ENCODE results near the gene RMRP. TPM values are rescaled to one million over a fixed set of nuclear protein-coding genes. Genes with fewer than 3 reads are reported as not detected.

Gene RMRP
- total and polyA plus RNA-seq, 2 donors (not counting 1 experiment from before 2014, with no cell fraction given), result 7,890 TPM; not detected in 1

GRCh38 chr9:35703906-35704672 is 46.3 kb upstream of the RMRP start:
- WGBS (ENCODE audit: insufficient coverage), result 98% methylated on average over 26 of the region's 26 CpGs
- no peak overlapping the region for H3K4me2 ChIP-seq (replicated peaks; ENCODE audit: low read depth, low read length, poor library complexity, severe bottlenecking)
- peaks cover 13% of the 10 kb centered on the region for H3K79me2 ChIP-seq (ENCODE audit: control insufficient read depth, insufficient read depth, low read length)
- no peaks in the 10 kb centered on the region for H3K9me3 ChIP-seq (ENCODE audit: control extremely low read depth in 1 of 3, control insufficient read depth in 2 of 3, insufficient read depth in 1 of 3, low read length in 2 of 3)
- Mint-ChIP-seq H3K27me3 (no peaks in the 10 kb centered on the region), H3K9me3 (ENCODE audit: insufficient read depth) (no peaks in the 10 kb centered on the region), H3K4me3 (no peak overlapping the region), H3K4me1 (no peaks in the 10 kb centered on the region), H3K27ac (no peak overlapping the region)
- intact Hi-C loops (cut with micrococcal nuclease), result no loop called here
- no peak for DNase-seq
- H3K4me3 ChIP-seq (ENCODE audit: control extremely low read depth in 1 of 5, extremely low read depth in 1 of 5, insufficient read depth in 1 of 5, low read depth in 2 of 5, low read length in 4 of 5), result no peak overlapping the region
- ATAC-seq (ENCODE audit: low read depth), result no peak
- POLR2A ChIA-PET, result no interaction called here
- no peak overlapping the region for H2AFZ ChIP-seq (ENCODE audit: insufficient read depth, low read depth, low read length, poor library complexity, severe bottlenecking)
- peaks cover 4 to 97% of the 10 kb centered on the region in 2 experiments for H3K36me3 ChIP-seq (replicated peaks in 1 of 2; ENCODE audit: control extremely low read depth in 1 of 2, control insufficient read depth in 1 of 2, extremely low read depth in 1 of 2, insufficient read depth in 2 of 2, low read length in 1 of 2)
- CTCF ChIA-PET, result interaction anchor here (20.4 kb wide), 1 partner anchor 9 kb away, joined by 195 read pairs; the partner anchor contains the start of gene TPM2
- H4K20me1 ChIP-seq (ENCODE audit: control insufficient read depth, insufficient read depth, low read length, poor library complexity, severe bottlenecking), result peaks cover 25% of the 10 kb centered on the region
- no peaks in the 10 kb centered on the region for H3K4me1 ChIP-seq (ENCODE audit: control insufficient read depth in 2 of 2, insufficient read depth in 2 of 2, low read length in 2 of 2)
- TF ChIP-seq, protein P1, sequence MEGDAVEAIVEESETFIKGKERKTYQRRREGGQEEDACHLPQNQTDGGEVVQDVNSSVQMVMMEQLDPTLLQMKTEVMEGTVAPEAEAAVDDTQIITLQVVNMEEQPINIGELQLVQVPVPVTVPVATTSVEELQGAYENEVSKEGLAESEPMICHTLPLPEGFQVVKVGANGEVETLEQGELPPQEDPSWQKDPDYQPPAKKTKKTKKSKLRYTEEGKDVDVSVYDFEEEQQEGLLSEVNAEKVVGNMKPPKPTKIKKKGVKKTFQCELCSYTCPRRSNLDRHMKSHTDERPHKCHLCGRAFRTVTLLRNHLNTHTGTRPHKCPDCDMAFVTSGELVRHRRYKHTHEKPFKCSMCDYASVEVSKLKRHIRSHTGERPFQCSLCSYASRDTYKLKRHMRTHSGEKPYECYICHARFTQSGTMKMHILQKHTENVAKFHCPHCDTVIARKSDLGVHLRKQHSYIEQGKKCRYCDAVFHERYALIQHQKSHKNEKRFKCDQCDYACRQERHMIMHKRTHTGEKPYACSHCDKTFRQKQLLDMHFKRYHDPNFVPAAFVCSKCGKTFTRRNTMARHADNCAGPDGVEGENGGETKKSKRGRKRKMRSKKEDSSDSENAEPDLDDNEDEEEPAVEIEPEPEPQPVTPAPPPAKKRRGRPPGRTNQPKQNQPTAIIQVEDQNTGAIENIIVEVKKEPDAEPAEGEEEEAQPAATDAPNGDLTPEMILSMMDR (IDR thresholded peaks at IDR 0.05), result no peak
- TF ChIP-seq EZH2 (IDR thresholded peaks at IDR 0.05; ENCODE audit: borderline replicate concordance, insufficient read depth, low read depth, low read length, poor library complexity, severe bottlenecking), result no peak
- no peaks in the 10 kb centered on the region for H3K27me3 ChIP-seq (replicated peaks in 1 of 4; ENCODE audit: control extremely low read depth in 1 of 4, control insufficient read depth in 3 of 4, insufficient read depth in 4 of 4, low read length in 3 of 4)
- no peak overlapping the region for H3K27ac ChIP-seq (ENCODE audit: low read length in 2 of 2)
- H3K9ac ChIP-seq (ENCODE audit: low read length), result no peak overlapping the region

DNA sequence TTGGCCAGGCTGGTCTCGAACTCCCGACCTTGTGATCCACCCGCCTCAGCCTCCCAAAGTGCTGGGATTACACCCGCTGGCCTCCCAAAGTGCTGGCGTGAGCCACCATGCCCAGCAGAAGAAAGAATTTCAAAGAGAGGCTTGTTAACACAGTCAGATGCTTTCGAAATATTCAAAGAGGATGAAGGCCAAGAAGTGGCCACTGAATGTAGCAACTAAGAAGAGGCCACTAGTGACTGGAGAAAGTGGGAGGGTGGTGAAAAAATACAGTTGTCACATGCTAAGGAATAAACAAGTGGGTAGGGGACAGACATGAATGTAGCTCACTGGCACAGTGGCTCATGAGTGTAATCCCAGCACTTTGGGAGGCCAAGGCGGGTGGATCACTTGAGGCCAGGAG is 44.9 kb upstream of the RMRP start:
- ChIA-PET CTCF (no interaction called here), POLR2A (no interaction called here)
- Histone ChIP-seq H3K4me2 (replicated peaks; ENCODE audit: low read depth, low read length, poor library complexity, severe bottlenecking) (no peak overlapping the region), H3K9me3 (ENCODE audit: control extremely low read depth in 1 of 3, control insufficient read depth in 2 of 3, insufficient read depth in 1 of 3, low read length in 2 of 3) (no peaks in the 10 kb centered on the region), H3K9ac (ENCODE audit: low read length) (no peak overlapping the region), H3K36me3 (replicated peaks in 1 of 2; ENCODE audit: control extremely low read depth in 1 of 2, control insufficient read depth in 1 of 2, extremely low read depth in 1 of 2, insufficient read depth in 2 of 2, low read length in 1 of 2) (peaks cover 4 to 98% of the 10 kb centered on the region in 2 experiments), H3K27me3 (replicated peaks in 1 of 4; ENCODE audit: control extremely low read depth in 1 of 4, control insufficient read depth in 3 of 4, insufficient read depth in 4 of 4, low read length in 3 of 4) (no peaks in the 10 kb centered on the region), H3K4me1 (ENCODE audit: control insufficient read depth in 2 of 2, insufficient read depth in 2 of 2, low read length in 2 of 2) (no peaks in the 10 kb centered on the region), H4K20me1 (ENCODE audit: control insufficient read depth, insufficient read depth, low read length, poor library complexity, severe bottlenecking) (peaks cover 25% of the 10 kb centered on the region), H3K79me2 (ENCODE audit: control insufficient read depth, insufficient read depth, low read length) (peaks cover 2% of the 10 kb centered on the region), H3K4me3 (ENCODE audit: control extremely low read depth in 1 of 5, extremely low read depth in 1 of 5, insufficient read depth in 1 of 5, low read depth in 2 of 5, low read length in 4 of 5) (no peak overlapping the region), H2AFZ (ENCODE audit: insufficient read depth, low read depth, low read length, poor library complexity, severe bottlenecking) (no peak overlapping the region), H3K27ac (ENCODE audit: low read length in 2 of 2) (no peak overlapping the region)
- intact Hi-C loops (cut with micrococcal nuclease), result no loop called here
- H3K27me3 Mint-ChIP-seq, result no peaks in the 10 kb centered on the region
- WGBS (ENCODE audit: insufficient coverage), result 99% methylated on average over 6 of the region's 7 CpGs
- H3K27ac Mint-ChIP-seq, result no peak overlapping the region
- ATAC-seq (ENCODE audit: low read depth) (no peak), DNase-seq (no peak)
- TF ChIP-seq, protein P1 (IDR thresholded peaks at IDR 0.05), result no peak
- no peak for TF ChIP-seq EZH2 (IDR thresholded peaks at IDR 0.05; ENCODE audit: borderline replicate concordance, insufficient read depth, low read depth, low read length, poor library complexity, severe bottlenecking)
- H3K4me3 Mint-ChIP-seq, result no peak overlapping the region
- no peaks in the 10 kb centered on the region for H3K4me1 Mint-ChIP-seq
- H3K9me3 Mint-ChIP-seq (ENCODE audit: insufficient read depth), result no peaks in the 10 kb centered on the region

Measured in B cell (primary cell).